22Rv1 (cell line): ENCODE results near the gene RNF133.

Source experiments
- ZFX ChIP-seq: fragments of 450-650 bp; IDR thresholded peaks from 2 replicates; pipeline ENCODE4 v1.6.1; 2017; ENCODE audit warnings: antibody characterized with exemption, borderline replicate concordance
- TF ChIP-seq, protein P1 (sequence below): fragments of 450-650 bp; IDR thresholded peaks from 2 replicates; pipeline ENCODE4 v1.5.1; 2017; ENCODE audit warnings: mild to moderate bottlenecking

DNA sequence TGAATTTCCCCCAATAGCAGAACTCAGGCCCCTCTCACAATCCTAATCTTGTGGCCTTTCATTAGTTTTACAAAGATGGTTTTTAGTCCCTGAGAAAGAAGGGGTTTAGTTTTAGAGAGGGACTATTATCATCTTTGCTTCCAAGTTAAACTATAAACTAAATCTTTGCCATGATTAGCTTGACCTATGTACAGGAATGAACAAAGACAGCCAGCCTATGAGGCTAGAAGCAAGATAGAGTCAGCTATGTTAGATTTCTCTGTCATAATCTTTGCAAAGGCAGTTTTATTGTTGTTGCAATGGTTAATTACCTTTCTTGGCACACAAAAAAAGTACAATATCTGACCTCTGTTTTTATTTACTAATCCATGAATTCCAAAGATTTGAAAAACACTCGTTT is 19.1 kb downstream of the RNF133 start:
- TF ChIP-seq, protein P1, sequence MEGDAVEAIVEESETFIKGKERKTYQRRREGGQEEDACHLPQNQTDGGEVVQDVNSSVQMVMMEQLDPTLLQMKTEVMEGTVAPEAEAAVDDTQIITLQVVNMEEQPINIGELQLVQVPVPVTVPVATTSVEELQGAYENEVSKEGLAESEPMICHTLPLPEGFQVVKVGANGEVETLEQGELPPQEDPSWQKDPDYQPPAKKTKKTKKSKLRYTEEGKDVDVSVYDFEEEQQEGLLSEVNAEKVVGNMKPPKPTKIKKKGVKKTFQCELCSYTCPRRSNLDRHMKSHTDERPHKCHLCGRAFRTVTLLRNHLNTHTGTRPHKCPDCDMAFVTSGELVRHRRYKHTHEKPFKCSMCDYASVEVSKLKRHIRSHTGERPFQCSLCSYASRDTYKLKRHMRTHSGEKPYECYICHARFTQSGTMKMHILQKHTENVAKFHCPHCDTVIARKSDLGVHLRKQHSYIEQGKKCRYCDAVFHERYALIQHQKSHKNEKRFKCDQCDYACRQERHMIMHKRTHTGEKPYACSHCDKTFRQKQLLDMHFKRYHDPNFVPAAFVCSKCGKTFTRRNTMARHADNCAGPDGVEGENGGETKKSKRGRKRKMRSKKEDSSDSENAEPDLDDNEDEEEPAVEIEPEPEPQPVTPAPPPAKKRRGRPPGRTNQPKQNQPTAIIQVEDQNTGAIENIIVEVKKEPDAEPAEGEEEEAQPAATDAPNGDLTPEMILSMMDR: no peak
- TF ChIP-seq ZFX: no peak
